IMR-90 (cell line): ENCODE data around the gene SLC12A7. TPM values are rescaled to one million over a fixed set of nuclear protein-coding genes. Genes with fewer than 3 reads are reported as not detected.

Experiments
- ATAC-seq: fragments of 200-7000 bp; cut with Tn5 transposase; 2 replicates; pipeline ENCODE4 v1.9.1; 2020; ENCODE audit warnings: low read depth, mild to moderate bottlenecking, moderate library complexity
- BruUV-seq: library from RNA; stranded (reverse); fragments of 400-500 nt; replicated peaks from 2 replicates; lab custom pipeline; 2021; lab: Mats Ljungman, UMichigan
- CTCF ChIA-PET: fragments of 300-600 bp; formaldehyde crosslinking; extraction: SDS; loops from one replicate; lab custom pipeline; 2021; ENCODE audit warnings: antibody characterized with exemption; lab: Yijun Ruan, JAX
- POLR2A ChIA-PET: fragments of 300-600 bp; sonication (Branson Sonifier 250); formaldehyde crosslinking; loops from one replicate; lab custom pipeline; 2022; ENCODE audit warnings: antibody characterized with exemption; ENCODE audit not compliant: unreplicated experiment; lab: Charles Lee
- DNase-seq: peaks from one replicate; pipeline ENCODE4 v3.0.0; 2013
- H2AFZ ChIP-seq: replicated peaks from 2 replicates; pipeline ENCODE3; 2013; ENCODE audit warnings: low read length, mild to moderate bottlenecking; ENCODE audit not compliant: poor library complexity
- H2AK5ac ChIP-seq: 2 replicates; pipeline ENCODE4 v1.6.1; 2013; ENCODE audit warnings: low read depth, low read length, inconsistent platforms
- H2AK9ac ChIP-seq: replicated peaks from 2 replicates; pipeline ENCODE3; 2013; ENCODE audit warnings: mild to moderate bottlenecking, low read depth, low read length, moderate library complexity; ENCODE audit not compliant: poor library complexity
- H2BK120ac ChIP-seq: 2 replicates; pipeline ENCODE4 v1.6.1; 2013; ENCODE audit warnings: low read depth, low read length, inconsistent platforms
- H2BK15ac ChIP-seq: 3 replicates; pipeline ENCODE4 v1.6.1; 2013; ENCODE audit warnings: low read depth, low read length, inconsistent platforms
- H2BK20ac ChIP-seq: 2 replicates; pipeline ENCODE4 v1.6.1; 2013; ENCODE audit warnings: low read depth, mild to moderate bottlenecking, inconsistent platforms, low read length, moderate library complexity
- H2BK5ac ChIP-seq: 2 replicates; pipeline ENCODE4 v1.6.1; 2013; ENCODE audit warnings: mild to moderate bottlenecking, low read depth, low read length, inconsistent platforms; ENCODE audit not compliant: poor library complexity, severe bottlenecking
- H3K14ac ChIP-seq: replicated peaks from 2 replicates; pipeline ENCODE4 v1.6.1; 2013; ENCODE audit warnings: low read depth, low read length, inconsistent platforms
- H3K18ac ChIP-seq: 2 replicates; pipeline ENCODE4 v1.6.1; 2013; ENCODE audit warnings: low read depth, low read length, control low read depth
- H3K23ac ChIP-seq: 2 replicates; pipeline ENCODE4 v1.6.1; 2013; ENCODE audit warnings: low read depth, low read length, inconsistent platforms
- H3K27ac ChIP-seq: 2 replicates; pipeline ENCODE4 v1.5.1; 2013; ENCODE audit warnings: mild to moderate bottlenecking, control low read depth, low read length; ENCODE audit not compliant: insufficient read depth
- H3K27me3 ChIP-seq: 2 replicates; pipeline ENCODE4 v1.6.1; 2013; ENCODE audit warnings: low read length; ENCODE audit not compliant: control insufficient read depth, insufficient read depth
- H3K36me3 ChIP-seq: 2 replicates; pipeline ENCODE4 v1.6.1; 2013; ENCODE audit warnings: low read length, mixed read lengths; ENCODE audit not compliant: control insufficient read depth, insufficient read depth
- H3K4ac ChIP-seq: 2 replicates; pipeline ENCODE4 v1.6.1; 2013; ENCODE audit warnings: low read depth, low read length, inconsistent platforms
- H3K4me1 ChIP-seq: 2 replicates; pipeline ENCODE4 v1.6.1; 2013; ENCODE audit warnings: low read length, mixed read lengths; ENCODE audit not compliant: control insufficient read depth, insufficient read depth
- H3K4me2 ChIP-seq: 2 replicates; pipeline ENCODE4 v1.6.1; 2013; ENCODE audit warnings: low read depth, mild to moderate bottlenecking, control low read depth, low read length, moderate library complexity
- H3K4me3 ChIP-seq: 2 replicates; pipeline ENCODE4 v1.5.1; 2013; ENCODE audit warnings: low read depth, mild to moderate bottlenecking, control low read depth, low read length, moderate library complexity; ENCODE audit not compliant: insufficient read depth
- H3K56ac ChIP-seq: 2 replicates; pipeline ENCODE4 v1.6.1; 2013; ENCODE audit warnings: low read length, inconsistent platforms; ENCODE audit not compliant: insufficient read depth; ENCODE audit errors: extremely low read depth
- H3K79me1 ChIP-seq, 2 experiments: 2 replicates each; pipeline ENCODE4 v1.6.1; 2013; ENCODE audit warnings: low read length in 2 of 2, inconsistent platforms in 1 of 2, low read depth in 1 of 2
- H3K9ac ChIP-seq: 2 replicates; pipeline ENCODE4 v1.6.1; 2013; ENCODE audit warnings: low read depth, low read length, control low read depth
- H3K9me1 ChIP-seq: 2 replicates; pipeline ENCODE4 v1.6.1; 2013; ENCODE audit warnings: low read length, inconsistent platforms; ENCODE audit not compliant: insufficient read depth
- H3K9me3 ChIP-seq: 2 replicates; pipeline ENCODE4 v1.6.1; 2013; ENCODE audit warnings: low read length; ENCODE audit not compliant: control insufficient read depth, insufficient read depth
- H4K20me1 ChIP-seq: 2 replicates; pipeline ENCODE4 v1.6.1; 2013; ENCODE audit warnings: low read length, inconsistent platforms; ENCODE audit not compliant: insufficient read depth
- H4K5ac ChIP-seq: 2 replicates; pipeline ENCODE4 v1.6.1; 2013; ENCODE audit warnings: mild to moderate bottlenecking, low read depth, low read length, control low read depth
- H4K8ac ChIP-seq, 2 experiments: 2 replicates each; pipeline ENCODE4 v1.6.1; 2013; ENCODE audit warnings: low read depth in 2 of 2, low read length in 2 of 2, control low read depth in 1 of 2, inconsistent platforms in 1 of 2
- H4K91ac ChIP-seq: 2 replicates; pipeline ENCODE4 v1.6.1; 2013; ENCODE audit warnings: low read depth, low read length, inconsistent platforms; ENCODE audit not compliant: insufficient read depth
- BHLHE40 ChIP-seq: fragments of 150-350 bp; IDR thresholded peaks from 2 replicates; pipeline ENCODE4 v1.6.1; 2016; ENCODE audit warnings: mild to moderate bottlenecking, low read depth, low read length
- CTCF ChIP-seq: conservative IDR thresholded peaks from 2 replicates; pipeline ENCODE4 v1.5.1; 2012; ENCODE audit warnings: mild to moderate bottlenecking, low read depth, low read length, improper control_type of control experiment
- ELK1 ChIP-seq: fragments of 150-350 bp; IDR thresholded peaks from 2 replicates; pipeline ENCODE4 v1.6.1; 2016; ENCODE audit warnings: low read depth, mild to moderate bottlenecking, low read length, moderate library complexity, borderline replicate concordance
- RCOR1 ChIP-seq: IDR thresholded peaks from 2 replicates; pipeline ENCODE4 v1.6.1; 2012; ENCODE audit warnings: mild to moderate bottlenecking, low read length, improper control_type of control experiment; ENCODE audit not compliant: insufficient replicate concordance
- RFX5 ChIP-seq: IDR thresholded peaks from 2 replicates; pipeline ENCODE4 v1.8.0; 2012; ENCODE audit warnings: low read depth, mild to moderate bottlenecking, low read length, moderate library complexity
- WGBS, 2 experiments: methylation state at CpG; one replicate each; pipeline versions ENCODE4 v1.1.5 to v1.1.7; 2013; ENCODE audit warnings: missing lambda C conversion rate in 2 of 2; ENCODE audit not compliant: insufficient read length in 1 of 2; ENCODE audit errors: extremely low coverage in 2 of 2; 5-methylcytosine and 5-hydroxymethylcytosine counted together
- dilution Hi-C: fragments of 300-500 bp; cut with HindIII; formaldehyde crosslinking; loops from one replicate; pipeline ENCODE4 v1.14.3; 2018; ENCODE audit warnings: low sequenced_read_pairs; ENCODE audit not compliant: unreplicated experiment
- in situ Hi-C: fragments of 300-500 bp; cut with MboI; formaldehyde crosslinking; loops from 3 replicates; pipeline ENCODE4 v1.14.3; 2019; ENCODE audit warnings: low sequenced_read_pairs, inconsistent platforms, mixed read lengths
- intact Hi-C: fragments of 100-400 bp; cut with micrococcal nuclease; formaldehyde crosslinking; loops from 2 replicates; pipeline ENCODE4 v1.10.0; 2022
- polyA plus RNA-seq, 3 experiments: library from polyadenylated mRNA; depleted of rRNA; stranded (reverse); fragments of >200 nt; gene quantifications; 2 replicates each; pipeline ENCODE4 v1.2.3, GENCODE V29; 2012; ENCODE audit warnings: low replicate concordance in 1 of 3
- total RNA-seq: library from RNA; depleted of rRNA; stranded (reverse); fragments of >200 nt; gene quantifications from 2 replicates; pipeline ENCODE4 v1.2.3, GENCODE V29; 2012

SLC12A7 gene
- total and polyA plus RNA-seq, 2 of the 4 experiments (the other 2 are of a cell fraction), result 3.0 to 6.1 TPM

GRCh38 chr5:1099926-1100663 is 11.8 kb downstream of the SLC12A7 start:
- dilution Hi-C loops (no loop called here), in situ Hi-C loops (no loop called here), intact Hi-C loops (no loop called here)
- Histone ChIP-seq H2AK5ac (no peak overlapping the region), H2AK9ac (no peak overlapping the region), H2BK15ac (no peak overlapping the region), H3K56ac (no peak overlapping the region), H3K27ac (no peak overlapping the region), H3K4me2 (no peak overlapping the region), H2BK20ac (no peak overlapping the region), H3K27me3 (no peaks in the 10 kb centered on the region), H2BK5ac (no peak overlapping the region), H3K9ac (no peak overlapping the region), H3K18ac (no peak overlapping the region), H2BK120ac (no peak overlapping the region), H4K5ac (no peak overlapping the region), H3K4ac (no peak overlapping the region), H2AFZ (no peak overlapping the region), H3K9me3 (no peaks in the 10 kb centered on the region), H4K8ac (no peak overlapping the region), H4K91ac (no peak overlapping the region), H3K23ac (no peak overlapping the region), H4K20me1 (peaks cover 15% of the 10 kb centered on the region), H3K36me3 (no peaks in the 10 kb centered on the region), H3K9me1 (no peaks in the 10 kb centered on the region), H3K4me1 (peaks cover 2% of the 10 kb centered on the region; the same call in 1 of the 2 replicates), H3K4me3 (no peak overlapping the region), H3K79me1 (peaks cover 0 to 4% of the 10 kb centered on the region in 2 experiments; a peak in 1 of 4 replicates), H3K14ac (no peak overlapping the region)
- BruUV-seq, result no TSS peak
- POLR2A ChIA-PET, result no interaction called here
- peak; percentile 21 for DNase-seq
- CTCF ChIA-PET, result no interaction called here
- WGBS, 2 experiments, result 70% methylated on average over 11 of the region's 48 CpGs; no CpG with 5 or more reads in 1 of the 2 experiments
- TF ChIP-seq RCOR1, result no peak
- no peak for TF ChIP-seq BHLHE40
- TF ChIP-seq CTCF, result no peak
- no peak for TF ChIP-seq RFX5
- no peak for TF ChIP-seq ELK1
- ATAC-seq, result peak; percentile 44; the same call in 1 of the 2 replicates
